Testis (tissue), 3 donors: ENCODE results near the gene TASP1. TPM values are rescaled to one million over a fixed set of nuclear protein-coding genes. Genes with fewer than 3 reads are reported as not detected.
"Not testable (repeated sequence)": the region's sequence is repeated elsewhere in the genome, so short reads cannot be mapped to it uniquely, and the experiment has no call there.

Experiments used
- DNase-seq: peaks from one replicate; pipeline ENCODE4 v3.0.0-alpha.2; 2019
- H3K27ac ChIP-seq, 2 donors: fragments of 200-600 bp; sonication (generic); one replicate each; pipeline ENCODE4 v1.5.1; 2019
- H3K27me3 ChIP-seq: fragments of 200-600 bp; sonication (generic); one replicate; pipeline ENCODE4 v1.5.1; 2019
- H3K36me3 ChIP-seq: fragments of 200-600 bp; sonication (generic); one replicate; pipeline ENCODE4 v1.5.1; 2017; ENCODE audit warnings: low read depth; ENCODE audit errors: missing control alignments
- H3K4me1 ChIP-seq: fragments of 200-600 bp; sonication (generic); one replicate; pipeline ENCODE4 v1.5.1; 2019
- H3K4me3 ChIP-seq, 2 donors: fragments of 200-600 bp; sonication (generic); one replicate each; pipeline ENCODE4 v1.5.1; 2017 to 2019
- H3K9me3 ChIP-seq: fragments of 200-600 bp; sonication (generic); one replicate; pipeline ENCODE4 v1.5.1; 2017
- POLR2A ChIP-seq: fragments of 450-650 bp; IDR thresholded peaks from one replicate; pipeline ENCODE4 v1.6.1; 2017; ENCODE audit warnings: antibody characterized with exemption, mild to moderate bottlenecking, moderate library complexity
- WGBS, 2 donors: methylation state at CpG; one replicate each; pipeline ENCODE4 v1.1.5; 2018; 5-methylcytosine and 5-hydroxymethylcytosine counted together
- intact Hi-C: fragments of 100-400 bp; cut with DNase I; formaldehyde crosslinking; loops from one replicate; pipeline ENCODE4 v1.15.1; 2023; ENCODE audit warnings: low total_unique reads
- polyA plus RNA-seq: library from polyadenylated mRNA; stranded (reverse); fragments of 350-450 nt; fragmentation: Illumina TruSeq; extraction: RNeasy Lipid Tissue Mini Kit (QIAGEN cat#74804); gene quantifications from one replicate; pipeline ENCODE4 v1.2.3, GENCODE V29; 2014; ENCODE audit warnings: low read depth, low replicate concordance; ENCODE audit not compliant: insufficient read depth
- total RNA-seq, 2 donors: library from RNA; depleted of rRNA; stranded (reverse); fragments of >200 nt; gene quantifications; one replicate each; pipeline ENCODE4 v1.2.3, GENCODE V29; 2016
- TF ChIP-seq, protein P1 (sequence below), 3 experiments: fragments of 450-650 bp in 2 of 3; fragments of 200-600 bp in 1 of 3; sonication (generic) in 1 of 3; IDR thresholded peaks; one replicate each; pipeline ENCODE4 v1.5.1; 2016 to 2019; ENCODE audit warnings: antibody characterized with exemption in 3 of 3, mild to moderate bottlenecking in 2 of 3, moderate library complexity in 1 of 3

The TASP1 gene
- total and polyA plus RNA-seq, 3 donors from 2014 or later = 10.5 to 14.4 (median 13.1) TPM

DNA sequence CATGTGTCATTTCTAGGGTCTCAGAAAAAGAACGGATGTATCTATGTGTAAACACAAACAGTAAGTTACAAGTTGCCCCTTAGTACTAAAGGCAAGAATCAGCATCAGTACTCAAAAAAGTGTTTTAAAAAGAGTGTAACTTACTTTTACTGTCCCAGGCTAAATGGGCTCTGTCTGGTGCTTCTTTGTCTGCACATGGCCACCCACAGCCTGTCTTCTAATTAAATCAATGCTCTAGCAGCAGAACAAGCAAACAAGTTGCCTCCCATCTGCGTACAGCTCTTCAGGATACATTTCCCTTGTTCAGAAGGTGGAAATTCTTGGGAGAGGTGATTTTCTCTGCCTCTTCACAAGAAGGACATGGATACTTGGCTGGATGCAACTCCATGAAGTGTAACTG, 22.0 kb downstream of the TASP1 start:
- H3K9me3 ChIP-seq, H3K36me3 ChIP-seq, H3K4me1 ChIP-seq, H3K4me3 ChIP-seq, DNase-seq, intact Hi-C loops, H3K27ac ChIP-seq, H3K27me3 ChIP-seq: not testable (repeated sequence)
- WGBS, 2 donors = 81 to 89% methylated on average over 2 of the region's 2 CpGs

DNA sequence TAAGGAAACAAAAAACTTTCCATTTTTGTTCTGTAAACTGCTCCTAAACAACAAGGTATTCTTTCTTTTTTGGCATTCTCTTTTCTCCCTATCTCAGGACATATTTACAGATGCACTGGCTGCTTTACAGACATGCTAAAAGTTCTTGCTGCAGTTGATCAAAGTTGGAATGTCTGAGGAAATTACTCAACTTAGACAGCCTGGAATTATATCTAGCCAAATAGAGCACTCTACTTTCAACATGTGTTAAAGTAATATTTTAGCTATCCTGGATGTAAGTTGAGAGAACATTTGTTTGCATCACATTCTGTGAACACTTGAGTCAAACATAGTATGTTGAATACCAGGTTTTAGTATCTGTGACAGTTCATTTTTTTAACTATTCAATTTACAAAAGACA, 24.8 kb downstream of the TASP1 start:
- Histone ChIP-seq H3K36me3 (no peaks in the 10 kb centered on the region), H3K27ac (no peak overlapping the region), H3K9me3 (no peaks in the 10 kb centered on the region), H3K27me3 (no peaks in the 10 kb centered on the region), H3K4me1 (no peaks in the 10 kb centered on the region), H3K4me3 (no peak overlapping the region)
- no peak for DNase-seq
- no peak for TF ChIP-seq POLR2A
- intact Hi-C loops = no loop called here

DNA sequence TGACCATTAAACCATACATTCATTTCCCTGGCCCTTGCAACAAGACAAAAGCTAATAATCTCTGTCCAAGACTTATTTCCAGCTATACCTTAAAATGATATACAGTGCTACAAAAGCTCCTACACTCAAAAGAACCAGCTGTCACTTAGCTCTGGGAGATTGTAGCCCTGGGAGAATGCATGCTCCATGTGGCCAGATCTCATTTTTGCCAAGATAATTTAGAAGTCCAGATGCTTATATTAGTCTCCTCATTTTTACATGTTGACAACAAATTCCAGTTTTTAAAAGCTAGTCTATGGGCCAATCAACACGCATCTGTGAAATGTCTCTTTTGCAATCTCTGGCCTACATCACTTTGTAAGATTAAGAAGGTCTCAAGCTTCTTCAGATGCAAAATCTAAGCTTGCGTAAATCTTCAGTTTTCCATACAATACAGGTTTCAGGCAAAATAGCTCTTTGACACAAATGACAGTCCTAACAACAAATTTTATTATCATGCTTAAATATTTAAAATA, 27.1 kb downstream of the TASP1 start:
- WGBS, 2 donors = 93 to 95% methylated on average over 2 of the region's 2 CpGs
- H3K4me3 ChIP-seq = no peak overlapping the region
- no peak for DNase-seq
- no peaks in the 10 kb centered on the region for H3K9me3 ChIP-seq
- no peaks in the 10 kb centered on the region for H3K36me3 ChIP-seq
- TF ChIP-seq, protein P1, sequence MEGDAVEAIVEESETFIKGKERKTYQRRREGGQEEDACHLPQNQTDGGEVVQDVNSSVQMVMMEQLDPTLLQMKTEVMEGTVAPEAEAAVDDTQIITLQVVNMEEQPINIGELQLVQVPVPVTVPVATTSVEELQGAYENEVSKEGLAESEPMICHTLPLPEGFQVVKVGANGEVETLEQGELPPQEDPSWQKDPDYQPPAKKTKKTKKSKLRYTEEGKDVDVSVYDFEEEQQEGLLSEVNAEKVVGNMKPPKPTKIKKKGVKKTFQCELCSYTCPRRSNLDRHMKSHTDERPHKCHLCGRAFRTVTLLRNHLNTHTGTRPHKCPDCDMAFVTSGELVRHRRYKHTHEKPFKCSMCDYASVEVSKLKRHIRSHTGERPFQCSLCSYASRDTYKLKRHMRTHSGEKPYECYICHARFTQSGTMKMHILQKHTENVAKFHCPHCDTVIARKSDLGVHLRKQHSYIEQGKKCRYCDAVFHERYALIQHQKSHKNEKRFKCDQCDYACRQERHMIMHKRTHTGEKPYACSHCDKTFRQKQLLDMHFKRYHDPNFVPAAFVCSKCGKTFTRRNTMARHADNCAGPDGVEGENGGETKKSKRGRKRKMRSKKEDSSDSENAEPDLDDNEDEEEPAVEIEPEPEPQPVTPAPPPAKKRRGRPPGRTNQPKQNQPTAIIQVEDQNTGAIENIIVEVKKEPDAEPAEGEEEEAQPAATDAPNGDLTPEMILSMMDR (IDR thresholded peaks at IDR 0.05) = no peak
- TF ChIP-seq POLR2A = no peak
- no peaks in the 10 kb centered on the region for H3K4me1 ChIP-seq
- H3K27ac ChIP-seq = no peak overlapping the region
- intact Hi-C loops = no loop called here
- H3K27me3 ChIP-seq = no peaks in the 10 kb centered on the region

DNA sequence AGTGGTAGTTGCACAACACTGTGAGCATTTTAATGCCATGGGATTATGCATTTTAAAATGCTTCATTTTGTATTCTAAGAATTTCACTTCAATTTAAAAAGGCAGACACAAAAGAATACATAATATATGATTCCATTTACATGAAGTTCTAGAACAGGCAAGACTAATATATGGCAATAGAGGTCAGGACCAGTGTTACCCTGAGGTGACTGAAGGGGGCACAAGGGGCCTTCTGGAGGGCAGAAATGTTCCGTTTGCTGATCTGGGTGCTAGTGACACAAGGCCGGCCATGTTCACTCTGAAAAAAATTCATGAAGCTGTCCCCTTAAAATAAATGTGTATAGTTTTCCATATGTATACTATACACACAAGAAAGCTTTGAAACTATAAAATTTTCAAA, 28.5 kb downstream of the TASP1 start:
- no peak for TF ChIP-seq POLR2A
- TF ChIP-seq, protein P1 (IDR thresholded peaks at IDR 0.05) = no peak
- Histone ChIP-seq H3K27me3 (no peaks in the 10 kb centered on the region), H3K4me3 (no peak overlapping the region), H3K9me3 (no peaks in the 10 kb centered on the region), H3K27ac (no peak overlapping the region), H3K4me1 (no peaks in the 10 kb centered on the region), H3K36me3 (no peaks in the 10 kb centered on the region)
- 85 to 93% methylated on average over 2 of the region's 2 CpGs for WGBS, 2 donors
- no peak for DNase-seq
- intact Hi-C loops = no loop called here

DNA sequence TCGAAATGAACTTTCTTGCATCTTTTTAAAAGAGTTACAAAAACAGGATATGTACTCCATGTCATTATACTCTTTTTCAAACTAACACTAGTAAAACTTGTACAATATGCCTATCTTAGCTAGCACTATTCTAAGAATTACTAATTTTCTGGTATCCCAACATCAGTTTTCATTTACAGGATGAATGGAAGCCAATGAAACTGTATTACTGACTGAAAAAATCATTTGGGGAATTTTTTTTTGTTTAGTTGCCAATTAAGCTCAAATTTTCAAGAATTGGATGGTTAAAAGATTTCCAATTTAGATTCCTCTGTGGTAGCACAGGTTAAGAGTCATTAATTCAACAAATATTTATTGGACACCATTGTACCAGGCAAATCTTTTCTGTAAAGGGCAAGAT, 30.7 kb downstream of the TASP1 start:
- WGBS, 2 donors = 93 to 100% methylated on average over 1 of the region's 1 CpG
- intact Hi-C loops = no loop called here
- Histone ChIP-seq H3K27ac (no peak overlapping the region), H3K4me3 (no peak overlapping the region), H3K27me3 (no peaks in the 10 kb centered on the region), H3K9me3 (no peaks in the 10 kb centered on the region), H3K4me1 (no peaks in the 10 kb centered on the region), H3K36me3 (no peaks in the 10 kb centered on the region)
- DNase-seq = no peak
- TF ChIP-seq, protein P1 (IDR thresholded peaks at IDR 0.05) = no peak
- no peak for TF ChIP-seq POLR2A

DNA sequence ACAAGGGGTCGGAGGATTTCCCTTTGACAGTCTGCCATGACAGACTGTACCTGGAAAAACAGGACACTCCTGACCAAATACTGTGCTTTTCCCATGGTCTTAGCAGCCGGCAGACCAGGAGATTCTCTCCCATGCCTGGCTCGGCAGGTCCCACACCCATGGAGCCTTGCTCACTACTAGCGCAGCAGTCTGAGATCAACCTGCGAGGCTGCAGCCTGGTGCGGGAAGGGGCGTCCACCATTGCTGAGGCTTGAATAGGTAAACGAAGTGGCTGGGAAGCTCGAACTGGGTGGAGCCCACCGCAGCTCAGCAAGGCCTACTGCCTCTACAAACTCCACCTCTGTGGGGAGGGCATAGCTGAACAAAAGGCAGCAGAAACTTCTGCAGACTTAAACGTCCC, 45.3 kb downstream of the TASP1 start:
- H3K4me1 ChIP-seq, DNase-seq, intact Hi-C loops, H3K9me3 ChIP-seq, H3K27ac ChIP-seq, H3K36me3 ChIP-seq, H3K4me3 ChIP-seq, H3K27me3 ChIP-seq: not testable (repeated sequence)
- WGBS, 2 donors = 94 to 96% methylated on average over 9 to 11 of the region's 11 CpGs
